ENCODE measurements around the gene PALD1.
"Not testable (repeated sequence)": the region's sequence is repeated elsewhere in the genome, so short reads cannot be mapped to it uniquely, and the experiment has no call there.

The PALD1 gene

GRCh38 chr10:70575486-70575873 lies 96.9 kb downstream of the PALD1 start:
- no peaks in the 10 kb centered on the region for H3K36me3 ChIP-seq (ENCODE audit: insufficient read depth, low read length)
- H3K4me1 ChIP-seq (ENCODE audit: insufficient read depth, low read length) = 0 out of 2 replicates have a peak, but pooled peaks cover 6% of the 10 kb centered on the region
- H3K9ac ChIP-seq (ENCODE audit: low read depth, low read length) = no peak overlapping the region
- no peaks in the 10 kb centered on the region for H3K9me3 ChIP-seq (ENCODE audit: control insufficient read depth, insufficient read depth, low read length)

- H3K9ac ChIP-seq (ENCODE audit: low read depth, low read length) = no peak overlapping the region
- H3K9me3 ChIP-seq (ENCODE audit: control insufficient read depth, insufficient read depth, low read length) = no peaks in the 10 kb centered on the region
- 0 out of 2 replicates have a peak, but pooled peaks cover 6% of the 10 kb centered on the region for H3K4me1 ChIP-seq (ENCODE audit: insufficient read depth, low read length)
Measured at GRCh38 chr10:70575874-70576802, 97.6 kb downstream of the PALD1 start.

GRCh38 chr10:70576803-70577517 lies 98.4 kb downstream of the PALD1 start:
- H3K4me1 ChIP-seq (ENCODE audit: insufficient read depth, low read length) = 0 out of 2 replicates have a peak, but pooled peaks cover 6% of the 10 kb centered on the region
- H3K9me3 ChIP-seq (ENCODE audit: control insufficient read depth, insufficient read depth, low read length) = no peaks in the 10 kb centered on the region
- no peaks in the 10 kb centered on the region for H3K36me3 ChIP-seq (ENCODE audit: insufficient read depth, low read length)
- no peak overlapping the region for H3K9ac ChIP-seq (ENCODE audit: low read depth, low read length)

More at GRCh38 chr10:70575874-70576802, 97.6 kb downstream of the PALD1 start:
- H3K36me3 ChIP-seq (ENCODE audit: insufficient read depth, low read length) = no peaks in the 10 kb centered on the region

- H3K4me1 ChIP-seq (ENCODE audit: insufficient read depth, low read length) = peaks cover 9% of the 10 kb centered on the region; the same call in 1 of the 2 replicates
- H3K36me3 ChIP-seq (ENCODE audit: insufficient read depth, low read length) = no peaks in the 10 kb centered on the region
- H3K9ac ChIP-seq (ENCODE audit: low read depth, low read length) = no peak overlapping the region
- no peaks in the 10 kb centered on the region for H3K9me3 ChIP-seq (ENCODE audit: control insufficient read depth, insufficient read depth, low read length)
Measured at GRCh38 chr10:70578371-70578947, 99.9 kb downstream of the PALD1 start.

- H3K36me3 ChIP-seq (ENCODE audit: insufficient read depth, low read length) = no peaks in the 10 kb centered on the region
- H3K4me1 ChIP-seq (ENCODE audit: insufficient read depth, low read length) = peaks cover 10% of the 10 kb centered on the region
- H3K9ac ChIP-seq (ENCODE audit: low read depth, low read length) = no peak overlapping the region
- H3K9me3 ChIP-seq (ENCODE audit: control insufficient read depth, insufficient read depth, low read length) = no peaks in the 10 kb centered on the region
Measured at GRCh38 chr10:70579234-70580002, 100.9 kb downstream of the PALD1 start.

- H3K36me3 ChIP-seq (ENCODE audit: insufficient read depth, low read length); H3K9me3 ChIP-seq (ENCODE audit: control insufficient read depth, insufficient read depth, low read length); H3K9ac ChIP-seq (ENCODE audit: low read depth, low read length): not testable (repeated sequence)
- peaks cover 20% of the 10 kb centered on the region for H3K4me1 ChIP-seq (ENCODE audit: insufficient read depth, low read length)
Measured at GRCh38 chr10:70581176-70581575, 102.6 kb downstream of the PALD1 start.

- H3K4me1 ChIP-seq (ENCODE audit: insufficient read depth, low read length) = peaks cover 20% of the 10 kb centered on the region
- no peak overlapping the region for H3K9ac ChIP-seq (ENCODE audit: low read depth, low read length)
Measured at GRCh38 chr10:70582793-70583668, 104.5 kb downstream of the PALD1 start.

GRCh38 chr10:70583669-70584037 lies 105.1 kb downstream of the PALD1 start:
- H3K9me3 ChIP-seq (ENCODE audit: control insufficient read depth, insufficient read depth, low read length) = no peaks in the 10 kb centered on the region
- H3K4me1 ChIP-seq (ENCODE audit: insufficient read depth, low read length) = peaks cover 14% of the 10 kb centered on the region
- no peaks in the 10 kb centered on the region for H3K36me3 ChIP-seq (ENCODE audit: insufficient read depth, low read length)
- no peak overlapping the region for H3K9ac ChIP-seq (ENCODE audit: low read depth, low read length)

More at GRCh38 chr10:70582793-70583668, 104.5 kb downstream of the PALD1 start:
- H3K36me3 ChIP-seq (ENCODE audit: insufficient read depth, low read length) = no peaks in the 10 kb centered on the region
- no peaks in the 10 kb centered on the region for H3K9me3 ChIP-seq (ENCODE audit: control insufficient read depth, insufficient read depth, low read length)

GRCh38 chr10:70584366-70584765 lies 105.8 kb downstream of the PALD1 start:
- peaks cover 14% of the 10 kb centered on the region for H3K4me1 ChIP-seq (ENCODE audit: insufficient read depth, low read length)
- no peaks in the 10 kb centered on the region for H3K36me3 ChIP-seq (ENCODE audit: insufficient read depth, low read length)
- H3K9ac ChIP-seq (ENCODE audit: low read depth, low read length) = no peak overlapping the region
- H3K9me3 ChIP-seq (ENCODE audit: control insufficient read depth, insufficient read depth, low read length) = no peaks in the 10 kb centered on the region

- H3K9ac ChIP-seq (ENCODE audit: low read depth, low read length) = no peak overlapping the region
- no peaks in the 10 kb centered on the region for H3K9me3 ChIP-seq (ENCODE audit: control insufficient read depth, insufficient read depth, low read length)
- H3K36me3 ChIP-seq (ENCODE audit: insufficient read depth, low read length) = no peaks in the 10 kb centered on the region
- peaks cover 14% of the 10 kb centered on the region for H3K4me1 ChIP-seq (ENCODE audit: insufficient read depth, low read length)
Measured at GRCh38 chr10:70584909-70585544, 106.5 kb downstream of the PALD1 start.

GRCh38 chr10:70585578-70586169 lies 107.1 kb downstream of the PALD1 start:
- H3K9ac ChIP-seq (ENCODE audit: low read depth, low read length) = no peak overlapping the region
- H3K9me3 ChIP-seq (ENCODE audit: control insufficient read depth, insufficient read depth, low read length) = no peaks in the 10 kb centered on the region
- H3K4me1 ChIP-seq (ENCODE audit: insufficient read depth, low read length) = peaks cover 14% of the 10 kb centered on the region

GRCh38 chr10:70586348-70586930 lies 107.9 kb downstream of the PALD1 start:
- Histone ChIP-seq H3K9ac (ENCODE audit: low read depth, low read length) (no peak overlapping the region), H3K36me3 (ENCODE audit: insufficient read depth, low read length) (no peaks in the 10 kb centered on the region), H3K9me3 (ENCODE audit: control insufficient read depth, insufficient read depth, low read length) (no peaks in the 10 kb centered on the region), H3K4me1 (ENCODE audit: insufficient read depth, low read length) (peaks cover 14% of the 10 kb centered on the region)

More at GRCh38 chr10:70585578-70586169, 107.1 kb downstream of the PALD1 start:
- H3K36me3 ChIP-seq (ENCODE audit: insufficient read depth, low read length) = no peaks in the 10 kb centered on the region
